Measurements from ENCODE around the gene AP5Z1.

Gene AP5Z1

GRCh38 chr7:4745971-4746919, 29.2 kb upstream of the AP5Z1 start:
- no peak for DNase-seq (ENCODE audit: low read depth in 2 of 2)

GRCh38 chr7:4747013-4747412, 28.4 kb upstream of the AP5Z1 start:
- no peak for DNase-seq (ENCODE audit: low read depth in 2 of 2)

GRCh38 chr7:4747746-4748145, 27.7 kb upstream of the AP5Z1 start:
- DNase-seq (ENCODE audit: low read depth in 2 of 2), result no peak

- DNase-seq (ENCODE audit: low read depth in 2 of 2), result no peak
These were observed 27.2 kb upstream of the AP5Z1 start for GRCh38 chr7:4748231-4748681.

- DNase-seq (ENCODE audit: low read depth in 2 of 2), result no peak
These were observed 26.1 kb upstream of the AP5Z1 start for GRCh38 chr7:4749363-4749762.

- DNase-seq (ENCODE audit: low read depth in 2 of 2), result no peak
These were observed 25.6 kb upstream of the AP5Z1 start for GRCh38 chr7:4749798-4750197.

- DNase-seq (ENCODE audit: low read depth in 2 of 2), result no peak
These were observed 23.9 kb upstream of the AP5Z1 start for GRCh38 chr7:4751398-4751947.

- peak; percentile 81 to 82 for DNase-seq (ENCODE audit: low read depth in 2 of 2)
These were observed 21.6 kb upstream of the AP5Z1 start for GRCh38 chr7:4753598-4754432.

- DNase-seq (ENCODE audit: low read depth in 2 of 2), result no peak
These were observed 20.9 kb upstream of the AP5Z1 start for GRCh38 chr7:4754433-4755010.

GRCh38 chr7:4755045-4755444, 20.4 kb upstream of the AP5Z1 start:
- DNase-seq (ENCODE audit: low read depth in 2 of 2), result no peak

- no peak for DNase-seq (ENCODE audit: low read depth in 2 of 2)
These were observed 17.3 kb upstream of the AP5Z1 start for GRCh38 chr7:4758111-4758510.

GRCh38 chr7:4758791-4759190, 16.6 kb upstream of the AP5Z1 start:
- no peak for DNase-seq (ENCODE audit: low read depth in 2 of 2)

GRCh38 chr7:4759211-4759610, 16.2 kb upstream of the AP5Z1 start:
- DNase-seq (ENCODE audit: low read depth in 2 of 2), result no peak

GRCh38 chr7:4760952-4761351, 14.5 kb upstream of the AP5Z1 start:
- DNase-seq (ENCODE audit: low read depth in 2 of 2), result no peak

GRCh38 chr7:4762121-4763055, 13.0 kb upstream of the AP5Z1 start:
- DNase-seq (ENCODE audit: low read depth in 2 of 2), result no peak

GRCh38 chr7:4763091-4763793, 12.2 kb upstream of the AP5Z1 start:
- DNase-seq (ENCODE audit: low read depth in 2 of 2), result no peak

- DNase-seq (ENCODE audit: low read depth in 2 of 2), result no peak
These were observed 11.6 kb upstream of the AP5Z1 start for GRCh38 chr7:4763794-4764185.

GRCh38 chr7:4764402-4765007, 10.9 kb upstream of the AP5Z1 start:
- DNase-seq (ENCODE audit: low read depth in 2 of 2), result no peak

GRCh38 chr7:4765776-4766490, 9.5 kb upstream of the AP5Z1 start:
- DNase-seq (ENCODE audit: low read depth in 2 of 2), result no peak

Measured in activated CD4-positive, alpha-beta T cell treated with anti-CD3 and anti-CD28 coated beads for 24 hours (primary cell).